ENCODE measurements around the gene DHX16.

The DHX16 gene

DNA sequence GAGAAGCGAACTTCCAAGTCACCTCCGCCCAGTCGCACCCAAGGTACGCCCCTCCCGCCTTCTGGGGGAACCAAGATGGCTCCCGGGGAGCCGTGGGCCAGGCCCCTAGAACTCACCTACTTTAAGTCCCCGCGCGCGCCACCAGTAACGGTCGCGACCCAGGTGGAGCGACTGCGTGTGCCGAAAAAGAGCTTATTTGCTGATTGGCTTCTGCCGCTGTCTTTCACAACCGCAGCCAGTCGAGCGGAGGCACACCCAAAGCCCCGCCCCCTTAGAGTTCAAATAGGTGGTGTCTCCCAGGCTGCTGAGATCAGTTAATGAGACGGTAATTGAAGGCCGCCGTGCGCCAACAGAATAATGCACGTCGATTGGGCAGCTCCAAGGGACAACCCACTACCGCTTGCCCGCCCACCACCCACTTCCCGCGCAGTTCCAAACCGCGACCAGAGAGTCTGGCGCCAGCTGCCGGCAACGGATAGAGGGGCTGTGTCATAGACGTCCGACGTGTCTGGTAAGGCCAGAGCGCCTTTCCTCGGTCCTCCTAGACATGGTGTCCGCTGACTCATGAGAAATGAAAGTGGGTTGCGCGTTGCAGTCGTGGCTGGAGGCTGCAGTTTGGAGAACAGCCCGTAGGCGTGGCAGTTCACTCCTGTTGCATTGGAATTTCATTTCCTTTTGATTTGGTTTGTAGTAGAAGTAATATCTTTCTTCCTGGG is 44.5 kb upstream of the DHX16 start, which contains the start of gene MDC1:
Gene MDC1, minus strand, starts transcription at position 153 of the 716 bp plus-strand sequence. CDS start 2,106 bp downstream, outside the sequence.
- DNase-seq (peak; percentile 100), ATAC-seq (ENCODE audit: insufficient read depth, low read depth) (peak; percentile 75)
- Histone ChIP-seq H3K4me2 (ENCODE audit: insufficient read depth, low read length) (peak within 1 kb of the TSS; percentile 63), H3K27ac (ENCODE audit: low read length) (peak within 1 kb of the TSS; percentile 99), H3K4me1 (ENCODE audit: insufficient read depth, low read length) (peaks cover 35% of the 10 kb centered on the region), H3K36me3 (ENCODE audit: insufficient read depth, low read length) (peaks cover 47% of the 10 kb centered on the region), H2AFZ (ENCODE audit: low read depth, low read length) (peak within 1 kb of the TSS; percentile 65), H3K4me3 (ENCODE audit: low read depth in 1 of 2, low read length in 2 of 2) (peak within 1 kb of the TSS; percentile 55 to 99), H4K20me1 (ENCODE audit: insufficient read depth, low read length) (peaks cover 9% of the 10 kb centered on the region), H3K79me2 (ENCODE audit: insufficient read depth, low read length) (peaks cover 58% of the 10 kb centered on the region), H3K27me3 (ENCODE audit: insufficient read depth, low read length, poor library complexity) (no peaks in the 10 kb centered on the region), H3K9me3 (ENCODE audit: insufficient read depth, low read length, severe bottlenecking) (no peaks in the 10 kb centered on the region), H3K9ac (ENCODE audit: low read depth, low read length) (peak within 1 kb of the TSS; percentile 98)
- TF ChIP-seq, protein P1, sequence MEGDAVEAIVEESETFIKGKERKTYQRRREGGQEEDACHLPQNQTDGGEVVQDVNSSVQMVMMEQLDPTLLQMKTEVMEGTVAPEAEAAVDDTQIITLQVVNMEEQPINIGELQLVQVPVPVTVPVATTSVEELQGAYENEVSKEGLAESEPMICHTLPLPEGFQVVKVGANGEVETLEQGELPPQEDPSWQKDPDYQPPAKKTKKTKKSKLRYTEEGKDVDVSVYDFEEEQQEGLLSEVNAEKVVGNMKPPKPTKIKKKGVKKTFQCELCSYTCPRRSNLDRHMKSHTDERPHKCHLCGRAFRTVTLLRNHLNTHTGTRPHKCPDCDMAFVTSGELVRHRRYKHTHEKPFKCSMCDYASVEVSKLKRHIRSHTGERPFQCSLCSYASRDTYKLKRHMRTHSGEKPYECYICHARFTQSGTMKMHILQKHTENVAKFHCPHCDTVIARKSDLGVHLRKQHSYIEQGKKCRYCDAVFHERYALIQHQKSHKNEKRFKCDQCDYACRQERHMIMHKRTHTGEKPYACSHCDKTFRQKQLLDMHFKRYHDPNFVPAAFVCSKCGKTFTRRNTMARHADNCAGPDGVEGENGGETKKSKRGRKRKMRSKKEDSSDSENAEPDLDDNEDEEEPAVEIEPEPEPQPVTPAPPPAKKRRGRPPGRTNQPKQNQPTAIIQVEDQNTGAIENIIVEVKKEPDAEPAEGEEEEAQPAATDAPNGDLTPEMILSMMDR (IDR thresholded peaks at IDR 0.05; ENCODE audit: borderline replicate concordance, extremely low read depth, low read length, poor library complexity, severe bottlenecking): peak; percentile 43
- no peak for TF ChIP-seq EZH2 (IDR thresholded peaks at IDR 0.05; ENCODE audit: borderline replicate concordance, low read depth, low read length, severe bottlenecking)

DNA sequence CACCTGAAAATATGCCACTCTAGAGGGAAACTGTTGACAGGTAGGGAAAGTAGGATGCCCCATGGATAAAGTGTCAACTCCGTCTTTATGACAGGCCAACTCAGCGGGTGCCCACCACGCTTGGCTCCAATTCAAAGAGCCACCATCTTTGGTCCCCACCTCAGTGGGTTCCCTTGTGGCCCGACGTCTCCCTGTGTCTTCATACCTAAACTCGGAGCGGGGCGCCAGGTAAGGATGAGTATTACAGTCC is 44.0 kb upstream of the DHX16 start:
- H3K79me2 ChIP-seq (ENCODE audit: insufficient read depth, low read length): peaks cover 53% of the 10 kb centered on the region
- peaks cover 47% of the 10 kb centered on the region for H3K36me3 ChIP-seq (ENCODE audit: insufficient read depth, low read length)
- H3K27me3 ChIP-seq (ENCODE audit: insufficient read depth, low read length, poor library complexity): no peaks in the 10 kb centered on the region
- H4K20me1 ChIP-seq (ENCODE audit: insufficient read depth, low read length): peaks cover 4% of the 10 kb centered on the region
- no peak for ATAC-seq (ENCODE audit: insufficient read depth, low read depth)
- peak overlapping the region; percentile 38 to 63 for H3K4me3 ChIP-seq (ENCODE audit: low read depth in 1 of 2, low read length in 2 of 2)
- TF ChIP-seq EZH2 (IDR thresholded peaks at IDR 0.05; ENCODE audit: borderline replicate concordance, low read depth, low read length, severe bottlenecking): no peak
- TF ChIP-seq, protein P1 (IDR thresholded peaks at IDR 0.05; ENCODE audit: borderline replicate concordance, extremely low read depth, low read length, poor library complexity, severe bottlenecking): no peak
- H3K9me3 ChIP-seq (ENCODE audit: insufficient read depth, low read length, severe bottlenecking): no peaks in the 10 kb centered on the region
- H2AFZ ChIP-seq (ENCODE audit: low read depth, low read length): peak overlapping the region; percentile 65
- peak overlapping the region; percentile 63 for H3K4me2 ChIP-seq (ENCODE audit: insufficient read depth, low read length)
- peak overlapping the region; percentile 99 for H3K27ac ChIP-seq (ENCODE audit: low read length)
- peaks cover 30% of the 10 kb centered on the region for H3K4me1 ChIP-seq (ENCODE audit: insufficient read depth, low read length)
- DNase-seq: no peak
- H3K9ac ChIP-seq (ENCODE audit: low read depth, low read length): peak overlapping the region; percentile 82

DNA sequence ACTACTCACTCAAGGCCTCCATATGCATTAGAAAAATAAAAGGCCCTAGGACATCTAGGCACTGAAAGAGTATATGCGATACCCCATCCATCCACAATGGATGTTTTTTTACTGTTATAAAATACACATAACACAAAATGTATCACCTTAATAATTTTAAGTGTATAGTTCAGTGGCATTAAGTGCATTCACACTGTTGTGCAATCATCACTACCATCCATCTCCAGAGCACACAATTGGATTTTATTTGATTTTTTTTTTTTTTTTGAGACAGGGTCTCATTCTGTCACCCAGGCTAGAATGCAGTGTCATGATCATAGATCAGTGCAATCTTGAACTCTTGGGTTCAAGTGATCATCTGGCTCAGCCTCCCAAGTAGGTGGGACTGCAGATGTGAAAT is 41.5 kb upstream of the DHX16 start:
- no peak overlapping the region for H2AFZ ChIP-seq (ENCODE audit: low read depth, low read length)
- no peaks in the 10 kb centered on the region for H3K27me3 ChIP-seq (ENCODE audit: insufficient read depth, low read length, poor library complexity)
- DNase-seq: no peak
- no peaks in the 10 kb centered on the region for H3K9me3 ChIP-seq (ENCODE audit: insufficient read depth, low read length, severe bottlenecking)
- no peak overlapping the region for H3K4me3 ChIP-seq (ENCODE audit: low read depth in 1 of 2, low read length in 2 of 2)
- H3K36me3 ChIP-seq (ENCODE audit: insufficient read depth, low read length): peaks cover 52% of the 10 kb centered on the region
- no peak overlapping the region for H3K9ac ChIP-seq (ENCODE audit: low read depth, low read length)
- TF ChIP-seq, protein P1 (IDR thresholded peaks at IDR 0.05; ENCODE audit: borderline replicate concordance, extremely low read depth, low read length, poor library complexity, severe bottlenecking): no peak
- TF ChIP-seq EZH2 (IDR thresholded peaks at IDR 0.05; ENCODE audit: borderline replicate concordance, low read depth, low read length, severe bottlenecking): no peak
- peaks cover 25% of the 10 kb centered on the region for H3K4me1 ChIP-seq (ENCODE audit: insufficient read depth, low read length)
- no peaks in the 10 kb centered on the region for H4K20me1 ChIP-seq (ENCODE audit: insufficient read depth, low read length)
- H3K79me2 ChIP-seq (ENCODE audit: insufficient read depth, low read length): peaks cover 30% of the 10 kb centered on the region
- H3K27ac ChIP-seq (ENCODE audit: low read length): no peak overlapping the region
- ATAC-seq (ENCODE audit: insufficient read depth, low read depth): no peak
- H3K4me2 ChIP-seq (ENCODE audit: insufficient read depth, low read length): no peak overlapping the region

All from DND-41 (cell line).